Measurements from ENCODE around the gene THRB. TPM values are rescaled to one million over a fixed set of nuclear protein-coding genes. Genes with fewer than 3 reads are reported as not detected.

The THRB gene
- total RNA-seq, 1 donor from 2014 or later = 19.7 TPM

DNA sequence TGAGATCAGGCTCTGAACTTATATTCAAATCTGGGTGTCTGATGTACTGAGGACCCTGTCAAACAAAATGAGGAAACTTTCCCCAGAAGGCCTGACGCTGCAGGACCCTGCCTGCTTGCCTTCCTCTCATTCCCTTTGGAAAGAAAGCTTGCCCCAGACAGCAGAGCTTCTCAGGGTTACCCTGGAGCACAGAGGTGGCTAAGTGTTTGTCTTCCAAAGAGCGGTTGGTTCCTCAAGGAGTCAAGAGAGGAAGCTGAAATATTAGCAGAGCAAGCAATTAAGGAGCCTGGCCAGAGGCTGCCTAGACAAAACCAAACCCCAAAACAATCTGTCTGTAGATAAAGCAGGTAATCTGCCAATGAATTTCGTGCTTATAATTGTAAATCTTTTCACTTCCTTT is 374.2 kb downstream of the THRB start:
- no peak for DNase-seq
- H3K27me3 ChIP-seq = no peaks in the 10 kb centered on the region
- no peaks in the 10 kb centered on the region for H3K9me3 ChIP-seq
- H3K27ac ChIP-seq = no peak overlapping the region
- TF ChIP-seq, protein P1, sequence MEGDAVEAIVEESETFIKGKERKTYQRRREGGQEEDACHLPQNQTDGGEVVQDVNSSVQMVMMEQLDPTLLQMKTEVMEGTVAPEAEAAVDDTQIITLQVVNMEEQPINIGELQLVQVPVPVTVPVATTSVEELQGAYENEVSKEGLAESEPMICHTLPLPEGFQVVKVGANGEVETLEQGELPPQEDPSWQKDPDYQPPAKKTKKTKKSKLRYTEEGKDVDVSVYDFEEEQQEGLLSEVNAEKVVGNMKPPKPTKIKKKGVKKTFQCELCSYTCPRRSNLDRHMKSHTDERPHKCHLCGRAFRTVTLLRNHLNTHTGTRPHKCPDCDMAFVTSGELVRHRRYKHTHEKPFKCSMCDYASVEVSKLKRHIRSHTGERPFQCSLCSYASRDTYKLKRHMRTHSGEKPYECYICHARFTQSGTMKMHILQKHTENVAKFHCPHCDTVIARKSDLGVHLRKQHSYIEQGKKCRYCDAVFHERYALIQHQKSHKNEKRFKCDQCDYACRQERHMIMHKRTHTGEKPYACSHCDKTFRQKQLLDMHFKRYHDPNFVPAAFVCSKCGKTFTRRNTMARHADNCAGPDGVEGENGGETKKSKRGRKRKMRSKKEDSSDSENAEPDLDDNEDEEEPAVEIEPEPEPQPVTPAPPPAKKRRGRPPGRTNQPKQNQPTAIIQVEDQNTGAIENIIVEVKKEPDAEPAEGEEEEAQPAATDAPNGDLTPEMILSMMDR (IDR thresholded peaks at IDR 0.05) = no peak
- intact Hi-C loops (cut with DNase I) = no loop called here
- peak; percentile 82 for ATAC-seq
- peaks cover 14% of the 10 kb centered on the region for H3K4me1 ChIP-seq
- H3K4me3 ChIP-seq = no peak overlapping the region
- H3K36me3 ChIP-seq = no peaks in the 10 kb centered on the region

DNA sequence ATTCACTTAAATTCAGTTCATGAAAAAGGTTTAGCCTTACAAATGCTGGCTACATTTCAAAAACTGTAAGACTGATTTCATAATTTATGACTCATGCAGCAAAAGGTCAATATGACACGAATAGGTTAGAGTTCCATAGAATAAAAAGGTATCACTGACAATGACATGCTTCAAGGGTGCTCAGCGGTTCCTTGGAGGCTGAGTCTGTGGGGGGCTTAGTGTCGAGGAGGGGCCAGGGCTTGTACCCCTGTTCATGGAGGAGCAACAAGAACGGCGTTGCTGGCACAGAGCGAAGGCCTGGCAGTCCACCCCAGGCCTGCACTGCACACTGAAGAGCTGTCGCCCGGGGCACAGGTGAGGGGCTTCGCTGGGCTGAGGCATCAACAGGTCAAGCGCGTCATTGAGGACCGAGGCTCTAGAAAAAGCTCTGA is 375.3 kb downstream of the THRB start:
- H3K27me3 ChIP-seq = no peaks in the 10 kb centered on the region
- H3K4me3 ChIP-seq = no peak overlapping the region
- DNase-seq (no peak), ATAC-seq (peak; percentile 54)
- H3K9me3 ChIP-seq = no peaks in the 10 kb centered on the region
- intact Hi-C loops (cut with DNase I) = no loop called here
- H3K36me3 ChIP-seq = no peaks in the 10 kb centered on the region
- H3K27ac ChIP-seq = no peak overlapping the region
- TF ChIP-seq, protein P1 (IDR thresholded peaks at IDR 0.05) = no peak
- peaks cover 14% of the 10 kb centered on the region for H3K4me1 ChIP-seq

DNA sequence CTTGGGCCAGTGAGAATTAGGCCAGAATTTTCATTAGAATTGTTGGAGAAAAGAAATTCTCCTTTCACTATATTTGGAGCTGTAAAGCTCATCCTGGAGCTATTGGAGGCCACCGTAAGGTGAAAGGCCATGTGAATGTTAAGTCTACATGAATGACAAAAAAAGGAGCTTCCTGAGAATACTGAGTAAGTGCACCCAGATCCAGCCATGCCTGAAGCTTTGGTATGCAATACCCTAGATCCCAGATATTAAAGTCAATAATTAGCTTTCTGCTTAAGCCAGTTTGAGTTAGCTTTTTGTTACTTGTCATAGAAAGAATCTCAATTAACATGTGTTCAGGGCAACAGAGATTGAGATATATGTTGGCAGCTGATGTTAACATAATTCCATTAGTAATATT is 377.1 kb downstream of the THRB start:
- no peaks in the 10 kb centered on the region for H3K27me3 ChIP-seq
- DNase-seq (no peak), ATAC-seq (no peak)
- peaks cover 14% of the 10 kb centered on the region for H3K4me1 ChIP-seq
- no peaks in the 10 kb centered on the region for H3K36me3 ChIP-seq
- no peak overlapping the region for H3K27ac ChIP-seq
- TF ChIP-seq, protein P1 (IDR thresholded peaks at IDR 0.05) = no peak
- H3K9me3 ChIP-seq = no peaks in the 10 kb centered on the region
- intact Hi-C loops (cut with DNase I) = no loop called here
- H3K4me3 ChIP-seq = no peak overlapping the region

DNA sequence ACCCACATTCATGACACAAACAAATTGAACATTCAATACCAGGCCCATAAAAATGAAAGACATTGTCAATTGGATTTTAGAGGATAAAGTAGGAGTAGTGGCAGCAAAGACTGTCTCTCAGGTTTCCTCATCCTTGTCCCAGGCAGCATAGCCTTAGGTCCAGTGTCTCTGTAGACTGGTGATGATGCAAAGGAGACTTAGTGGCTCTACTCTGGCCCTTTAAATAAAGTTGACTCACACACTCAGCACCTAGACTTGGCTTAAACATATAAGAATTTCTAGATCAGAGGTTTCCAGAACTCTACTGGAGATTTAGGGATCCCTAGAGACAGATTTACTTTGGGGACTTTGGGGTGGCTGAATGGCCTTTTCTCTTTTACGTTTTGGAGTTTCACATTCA is 382.9 kb downstream of the THRB start:
- TF ChIP-seq, protein P1 (IDR thresholded peaks at IDR 0.05) = no peak
- H3K4me1 ChIP-seq = no peaks in the 10 kb centered on the region
- no peak for ATAC-seq
- H3K36me3 ChIP-seq = no peaks in the 10 kb centered on the region
- DNase-seq = no peak
- H3K27ac ChIP-seq = no peak overlapping the region
- no peak overlapping the region for H3K4me3 ChIP-seq
- H3K27me3 ChIP-seq = no peaks in the 10 kb centered on the region
- intact Hi-C loops (cut with DNase I) = no loop called here
- H3K9me3 ChIP-seq = no peaks in the 10 kb centered on the region

DNA sequence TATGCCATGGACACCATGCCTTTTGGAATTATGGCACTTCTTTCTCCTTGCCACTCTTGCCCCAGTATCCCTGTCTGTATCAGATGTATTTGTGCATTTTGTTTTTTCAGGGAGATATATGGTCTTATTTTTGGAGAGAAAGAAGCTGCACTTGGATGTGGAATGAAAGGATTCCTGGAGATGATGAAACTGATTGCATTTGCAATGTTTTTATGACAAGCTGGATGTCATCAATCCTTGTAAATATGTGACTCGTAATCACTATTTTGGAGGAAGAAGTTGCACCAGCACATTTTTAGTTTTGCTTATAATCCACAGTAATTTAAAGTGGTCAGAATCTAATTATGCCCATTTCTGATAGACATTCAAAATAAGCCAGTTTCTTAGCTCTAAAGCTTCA is 384.6 kb downstream of the THRB start:
- Histone ChIP-seq H3K27ac (no peak overlapping the region), H3K4me1 (no peaks in the 10 kb centered on the region), H3K9me3 (no peaks in the 10 kb centered on the region), H3K4me3 (no peak overlapping the region), H3K27me3 (no peaks in the 10 kb centered on the region), H3K36me3 (no peaks in the 10 kb centered on the region)
- ATAC-seq (no peak), DNase-seq (no peak)
- intact Hi-C loops (cut with DNase I) = no loop called here
- TF ChIP-seq, protein P1 (IDR thresholded peaks at IDR 0.05) = no peak

DNA sequence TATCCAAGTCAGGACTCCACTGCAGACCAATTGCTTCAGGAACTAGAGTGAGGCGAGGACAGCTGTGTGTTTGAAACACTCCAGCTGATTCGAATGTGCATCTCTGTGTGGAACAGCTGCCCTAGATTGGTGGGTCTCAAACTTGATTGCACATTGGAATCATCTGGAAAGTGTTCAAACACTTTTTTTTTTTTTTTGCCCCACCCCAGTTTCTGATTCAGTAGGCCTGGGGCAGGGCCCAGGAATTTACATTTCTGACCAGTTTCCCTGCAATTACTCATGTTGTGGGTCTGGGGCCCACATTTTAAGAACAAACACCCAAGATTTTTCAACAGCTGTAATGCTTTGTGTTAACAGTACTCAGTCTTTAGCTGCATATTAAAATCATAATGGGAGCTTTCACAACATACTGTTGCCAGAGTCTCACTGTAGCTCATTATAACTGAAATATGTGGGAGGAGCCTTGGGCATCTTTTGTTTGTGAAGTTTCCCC is 392.9 kb downstream of the THRB start:
- Histone ChIP-seq H3K4me1 (no peaks in the 10 kb centered on the region), H3K27ac (no peak overlapping the region), H3K9me3 (no peaks in the 10 kb centered on the region), H3K27me3 (no peaks in the 10 kb centered on the region), H3K4me3 (no peak overlapping the region), H3K36me3 (no peaks in the 10 kb centered on the region)
- intact Hi-C loops (cut with DNase I) = no loop called here
- DNase-seq (no peak), ATAC-seq (peak; percentile 53)
- TF ChIP-seq, protein P1 (IDR thresholded peaks at IDR 0.05) = no peak
